Embryonic facial prominence (tissue), 1 donor: Measurements from ENCODE around the gene BMAL2.

Experiments
- DNase-seq: peaks from one replicate; pipeline ENCODE4 v3.0.0-alpha.2; 2016; ENCODE audit errors: extremely low spot score

BMAL2 gene

DNA sequence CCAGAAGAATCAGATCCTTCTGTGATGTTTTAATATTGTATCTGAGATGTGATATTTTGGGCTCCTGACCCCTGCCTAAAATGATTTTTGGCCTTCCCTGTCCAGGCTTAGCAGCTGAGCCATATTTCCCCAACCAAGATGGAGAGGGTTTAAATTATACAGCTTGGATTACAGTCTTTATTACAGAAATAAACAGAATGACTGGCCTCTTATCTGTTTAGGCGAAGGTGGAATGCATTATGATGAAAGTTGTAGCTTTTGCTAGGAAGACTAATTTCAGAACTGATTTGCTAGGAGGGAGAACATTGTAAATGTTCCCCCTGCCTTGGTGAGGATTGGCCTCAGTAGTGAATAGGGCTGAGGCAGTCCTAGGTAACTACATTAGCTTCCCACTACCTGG is 23.3 kb downstream of the BMAL2 start:
- DNase-seq = no peak

DNA sequence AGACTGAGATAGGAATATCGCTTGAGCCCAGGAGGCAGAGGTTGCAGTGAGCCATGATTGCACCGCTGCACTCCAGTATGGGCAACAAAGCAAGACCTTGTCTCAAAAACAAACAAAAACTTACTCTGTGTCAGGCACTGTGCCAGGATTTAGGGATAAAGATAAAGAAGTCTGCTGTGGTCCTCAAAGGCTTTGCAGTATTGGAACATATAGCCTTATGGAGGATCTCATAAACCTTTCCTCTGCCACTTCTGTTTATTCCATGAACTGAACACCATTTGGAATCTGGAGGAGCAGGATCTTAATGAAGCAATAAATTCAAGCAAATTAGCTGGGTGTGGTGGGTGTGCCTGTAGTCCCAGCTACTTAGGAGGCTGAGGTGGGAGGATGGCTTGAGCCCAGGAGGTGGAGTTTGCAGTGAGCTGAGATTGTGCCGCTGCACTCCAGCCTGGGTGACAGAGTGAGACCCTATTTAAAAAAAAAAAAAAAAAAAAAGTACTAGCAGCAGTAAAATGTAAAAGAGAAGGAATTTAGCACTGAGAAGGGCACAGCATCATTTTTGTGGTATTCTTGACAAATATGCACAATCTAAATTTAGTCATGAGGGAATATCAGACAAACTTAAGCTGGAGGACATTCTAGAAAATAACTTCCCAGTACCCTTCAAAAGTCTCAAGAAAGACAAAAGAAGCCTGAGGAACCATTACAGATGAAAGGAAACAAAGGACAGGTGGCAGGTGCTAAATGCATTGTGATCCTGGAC is 27.1 kb downstream of the BMAL2 start:
- DNase-seq = no peak

DNA sequence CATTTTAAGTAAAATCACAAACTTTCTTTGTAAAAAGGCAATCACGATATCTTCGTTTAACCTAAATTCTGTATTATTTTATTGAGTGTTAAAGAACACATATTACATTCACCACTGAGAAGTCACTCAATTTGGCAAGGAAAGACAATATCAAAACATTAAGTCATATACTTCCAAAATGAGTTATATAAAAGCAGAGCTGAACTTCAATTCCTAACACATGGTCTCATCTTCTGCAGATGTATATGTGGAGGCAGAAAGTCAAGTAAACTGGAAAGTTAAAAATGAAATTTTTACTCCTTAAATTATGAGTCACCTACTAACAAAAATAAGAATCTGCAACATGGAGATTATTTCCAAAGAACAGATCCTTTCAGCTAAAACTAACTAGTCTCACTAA is 28.7 kb downstream of the BMAL2 start:
- DNase-seq = no peak

DNA sequence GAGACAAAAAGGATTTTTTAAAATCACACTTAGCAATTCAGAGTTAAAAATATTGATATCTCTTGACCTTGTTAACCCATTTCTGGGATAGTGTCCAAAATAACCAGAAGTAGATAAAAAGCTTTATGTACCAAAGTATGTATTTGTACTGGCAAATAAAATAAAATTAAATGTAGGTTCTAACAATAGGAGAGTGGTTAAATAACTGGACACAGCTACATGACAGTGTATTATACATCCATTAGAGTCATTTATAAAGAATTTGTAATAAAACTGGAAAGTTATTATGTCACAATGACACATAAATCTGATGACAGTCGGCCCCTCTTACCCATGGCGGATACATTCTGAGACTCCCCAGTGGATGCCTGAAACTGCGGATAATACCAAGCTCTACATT is 34.0 kb downstream of the BMAL2 start:
- no peak for DNase-seq

DNA sequence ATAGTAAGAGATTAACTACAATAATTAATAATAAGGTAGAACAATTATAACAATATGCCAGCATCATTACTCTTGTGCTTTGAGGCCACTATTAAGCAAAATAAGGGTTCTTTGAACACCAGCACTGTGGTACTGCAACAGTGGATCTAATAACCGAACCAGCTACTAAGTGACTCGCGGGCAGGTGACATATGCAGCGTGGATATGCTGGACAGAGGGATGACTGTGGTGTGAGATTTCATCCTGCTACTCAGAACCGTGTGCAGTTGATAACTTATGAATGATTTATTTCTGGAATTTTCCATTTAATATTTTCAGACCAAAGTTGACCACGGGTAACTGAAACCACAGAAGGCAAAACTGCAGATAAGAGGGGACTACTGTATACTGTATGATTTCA is 34.4 kb downstream of the BMAL2 start:
- DNase-seq = no peak

DNA sequence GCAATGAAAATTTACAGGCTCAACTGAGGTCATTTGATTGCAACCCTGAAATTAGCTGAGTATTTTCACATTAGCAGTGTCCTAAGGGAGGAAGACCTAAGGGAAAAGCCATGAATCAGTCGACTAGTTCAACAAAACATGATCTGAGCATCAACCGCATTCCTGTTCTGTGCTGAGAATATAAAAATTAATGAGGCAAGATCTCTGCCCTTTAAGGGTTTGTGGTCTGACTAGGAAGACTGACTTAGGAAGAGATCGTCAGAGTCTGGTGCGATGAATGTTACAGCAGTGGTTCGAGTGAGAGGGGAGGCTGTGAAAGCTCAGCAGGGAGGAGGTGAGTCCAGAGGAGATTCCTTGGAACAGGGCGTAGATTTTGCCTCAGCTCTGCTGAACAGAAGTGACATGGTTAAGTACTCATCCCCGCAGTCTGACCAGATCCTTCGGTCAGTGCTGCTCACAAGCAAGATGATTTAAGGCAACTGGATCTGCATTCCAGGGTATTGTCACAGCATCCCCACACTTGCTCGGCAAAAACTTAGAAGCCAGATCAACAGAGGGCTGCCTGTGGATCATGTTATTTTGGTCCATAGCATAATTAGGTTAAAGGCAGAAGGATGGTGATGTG is 49.6 kb downstream of the BMAL2 start:
- no peak for DNase-seq
